Activated effector memory CD4-positive, alpha-beta T cell treated with Interleukin-2 at 50 U/mL for 16 hours (primary cell): ENCODE measurements around the gene CCDC50.

Experiments used
- DNase-seq: peaks from one replicate; pipeline ENCODE4 v3.0.0-alpha.2; 2020

Gene CCDC50

GRCh38 chr3:191382661-191383060, 53.5 kb downstream of the CCDC50 start:
- DNase-seq, result no peak

GRCh38 chr3:191383124-191383523, 53.9 kb downstream of the CCDC50 start:
- no peak for DNase-seq

DNA sequence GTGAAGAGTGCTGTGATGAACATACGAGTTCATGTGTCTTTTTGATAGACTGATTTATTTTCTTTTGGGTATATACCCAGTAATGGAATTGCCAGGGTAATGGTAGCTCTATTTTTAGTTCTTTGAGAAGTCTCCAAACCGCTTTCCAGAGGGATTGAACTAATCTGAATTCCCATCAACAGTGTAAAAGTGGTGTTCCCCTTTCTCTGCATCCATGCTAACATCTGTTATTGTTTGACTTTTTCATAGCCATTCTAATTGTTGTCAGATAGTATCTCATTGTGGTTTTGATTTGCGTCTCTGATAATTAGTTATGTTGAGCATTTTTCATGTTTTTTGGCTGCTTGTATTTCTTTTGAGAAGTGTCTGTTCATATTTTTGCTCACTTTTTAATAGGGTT, 55.9 kb downstream of the CCDC50 start:
- no peak for DNase-seq

- DNase-seq, result no peak
Observed at GRCh38 chr3:191387441-191388077, 58.4 kb downstream of the CCDC50 start.

DNA sequence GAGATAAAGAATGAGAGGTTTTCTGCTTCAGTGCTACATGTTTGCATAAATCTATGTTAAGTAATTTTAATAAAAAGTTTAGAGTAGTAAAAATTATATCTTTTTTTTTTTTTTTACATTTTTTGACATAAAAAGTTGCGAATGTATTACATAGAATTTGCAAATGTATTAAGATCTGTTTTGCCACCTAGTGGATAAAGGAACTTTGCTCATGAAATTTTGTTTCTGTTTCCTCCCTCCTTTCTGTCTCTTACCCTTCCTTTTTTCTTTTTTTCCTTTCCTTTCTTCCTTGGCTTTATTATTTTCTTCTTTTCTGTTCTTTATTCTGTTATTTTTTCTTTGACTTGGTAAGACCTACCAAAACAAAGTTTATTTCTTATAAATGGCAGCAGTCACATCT, 59.6 kb downstream of the CCDC50 start:
- no peak for DNase-seq

DNA sequence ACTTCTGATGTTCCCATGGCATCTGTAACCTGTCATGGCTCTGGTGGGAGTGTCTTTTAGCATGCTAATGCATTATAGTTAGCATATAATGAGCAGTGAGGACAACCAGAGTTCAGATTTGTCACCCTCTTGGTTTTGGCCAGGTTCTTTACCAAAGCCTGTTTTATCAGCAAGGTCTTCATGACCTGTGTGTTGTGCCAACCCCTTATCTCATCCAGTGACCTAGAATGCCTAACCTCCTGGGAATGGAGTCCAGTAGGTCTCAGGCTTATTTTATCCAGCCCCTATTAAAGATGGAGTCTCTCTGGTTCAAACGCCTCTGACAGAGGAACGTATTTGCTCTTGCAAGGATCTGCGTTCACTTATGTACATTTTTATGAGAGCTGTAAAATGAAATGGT, 61.4 kb downstream of the CCDC50 start:
- no peak for DNase-seq

DNA sequence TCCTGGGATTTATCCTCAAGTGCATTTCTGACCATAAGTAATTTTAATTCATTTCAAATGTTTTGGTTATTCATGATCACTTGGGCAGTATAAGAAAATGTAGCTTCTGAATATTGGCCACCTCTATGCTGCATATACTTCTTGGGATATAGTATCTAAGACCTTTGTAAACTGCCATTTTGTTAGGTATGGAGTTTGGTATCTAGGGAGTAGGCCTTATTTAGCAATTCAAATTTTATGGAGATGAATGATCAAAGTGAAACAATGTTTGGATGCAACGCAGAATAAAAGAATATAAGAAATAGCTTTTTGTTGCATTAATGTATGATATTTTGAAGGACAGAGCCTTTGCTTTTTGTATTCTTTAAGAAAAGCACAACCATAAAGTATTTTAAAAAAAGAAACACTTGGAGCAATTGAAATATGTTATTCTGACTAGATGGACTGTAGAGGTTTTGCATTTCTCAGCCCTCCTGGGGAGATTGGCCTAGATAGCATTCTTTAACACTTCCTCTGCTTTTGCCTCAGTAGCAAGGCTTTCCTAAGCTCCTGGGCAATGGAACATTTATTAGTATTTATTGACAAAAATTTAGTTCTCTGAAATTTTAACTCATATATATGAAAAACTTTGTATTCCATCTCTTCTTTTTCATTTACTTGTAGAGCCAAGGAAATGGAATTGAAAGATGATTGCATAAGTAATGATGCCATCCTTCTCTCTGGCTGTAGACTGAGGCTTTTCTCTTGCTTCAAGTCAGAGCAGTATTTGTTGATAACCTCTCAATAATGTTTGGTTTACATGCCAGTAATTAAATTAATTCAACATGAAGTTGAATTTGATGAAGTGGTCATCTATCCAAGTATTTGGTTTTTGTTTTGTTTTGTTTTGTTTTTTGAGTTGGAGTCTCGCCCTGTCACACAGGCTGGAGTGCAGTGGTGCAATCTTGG, 62.9 kb downstream of the CCDC50 start:
- DNase-seq, result no peak

- DNase-seq, result no peak
Observed at GRCh38 chr3:191393146-191393545, 64.0 kb downstream of the CCDC50 start.

DNA sequence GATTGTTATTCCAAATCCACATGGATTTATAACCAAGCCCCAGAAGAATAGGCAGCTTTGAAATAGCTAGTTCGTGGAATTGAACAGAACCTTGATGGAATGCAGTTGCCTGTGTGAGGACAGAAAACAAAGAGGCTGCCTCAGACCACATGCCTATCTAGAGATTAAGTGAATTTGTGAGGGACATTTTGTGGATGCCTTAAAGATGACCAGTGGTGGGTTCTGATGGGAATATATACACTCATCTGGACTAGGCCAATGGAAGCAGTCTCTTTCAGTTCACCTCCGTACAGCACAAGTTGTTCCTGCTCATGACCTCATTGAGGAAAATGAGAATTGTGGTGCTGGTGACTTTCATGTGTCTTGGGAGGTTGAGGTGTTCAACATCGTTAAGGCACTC, 68.6 kb downstream of the CCDC50 start:
- no peak for DNase-seq

DNA sequence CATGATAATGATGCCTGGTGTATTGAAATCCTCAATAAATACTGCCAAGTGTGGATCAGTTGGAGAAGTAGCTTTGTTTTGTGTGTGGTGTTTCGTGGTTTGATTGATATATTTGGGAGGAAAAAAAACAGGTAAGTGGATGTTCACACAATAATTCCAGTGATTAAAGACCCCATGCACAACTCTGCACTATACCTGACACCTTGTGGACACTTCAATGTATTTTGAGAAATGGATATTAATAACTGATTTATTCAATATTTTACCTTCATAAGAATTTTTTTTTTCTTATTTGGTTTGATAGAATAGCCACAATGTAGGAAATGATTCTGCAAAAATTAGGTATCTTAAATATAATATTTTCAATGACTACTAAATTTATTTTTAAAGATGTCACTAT, 69.4 kb downstream of the CCDC50 start:
- DNase-seq, result no peak

- no peak for DNase-seq
Observed at GRCh38 chr3:191399918-191400317, 70.7 kb downstream of the CCDC50 start.

GRCh38 chr3:191401775-191402357, 72.7 kb downstream of the CCDC50 start:
- no peak for DNase-seq

- no peak for DNase-seq
Observed at GRCh38 chr3:191409791-191410359, 80.7 kb downstream of the CCDC50 start.

GRCh38 chr3:191412759-191413158, 83.6 kb downstream of the CCDC50 start:
- DNase-seq, result no peak

DNA sequence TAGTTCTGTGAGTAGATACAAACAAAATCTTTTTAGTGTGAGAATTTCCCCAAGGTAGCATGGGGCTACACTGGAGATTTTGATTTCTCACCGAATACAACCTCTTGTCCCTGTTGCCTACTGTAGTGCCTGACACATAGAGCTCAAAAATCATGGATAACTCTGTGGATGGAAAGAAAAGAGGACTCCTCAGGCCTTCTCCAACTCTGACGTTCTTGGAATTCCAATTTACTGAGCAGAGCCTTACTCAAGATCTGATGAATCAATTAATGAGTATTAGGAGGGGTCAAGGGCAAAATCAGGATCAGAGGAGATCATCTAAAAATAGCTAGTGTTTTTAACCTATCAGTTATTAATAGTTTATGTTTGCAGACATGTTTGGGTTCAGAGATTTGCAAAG, 85.1 kb downstream of the CCDC50 start:
- no peak for DNase-seq

GRCh38 chr3:191414732-191415131, 85.5 kb downstream of the CCDC50 start:
- DNase-seq, result no peak

GRCh38 chr3:191415566-191415965, 86.4 kb downstream of the CCDC50 start:
- DNase-seq, result no peak

DNA sequence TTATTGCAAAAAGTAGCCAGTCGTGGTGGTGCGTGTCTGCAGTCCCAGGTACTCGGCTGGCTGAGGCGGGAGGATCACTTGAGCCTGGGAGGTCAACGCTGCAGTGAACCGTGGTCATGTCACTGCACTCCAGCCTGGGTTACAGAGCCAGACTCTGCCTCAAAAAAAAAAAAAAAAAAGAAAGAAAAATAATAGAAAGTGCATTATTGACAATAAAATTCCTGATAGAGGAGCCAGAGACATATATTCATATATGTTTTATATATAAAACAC, 88.2 kb downstream of the CCDC50 start:
- no peak for DNase-seq

DNA sequence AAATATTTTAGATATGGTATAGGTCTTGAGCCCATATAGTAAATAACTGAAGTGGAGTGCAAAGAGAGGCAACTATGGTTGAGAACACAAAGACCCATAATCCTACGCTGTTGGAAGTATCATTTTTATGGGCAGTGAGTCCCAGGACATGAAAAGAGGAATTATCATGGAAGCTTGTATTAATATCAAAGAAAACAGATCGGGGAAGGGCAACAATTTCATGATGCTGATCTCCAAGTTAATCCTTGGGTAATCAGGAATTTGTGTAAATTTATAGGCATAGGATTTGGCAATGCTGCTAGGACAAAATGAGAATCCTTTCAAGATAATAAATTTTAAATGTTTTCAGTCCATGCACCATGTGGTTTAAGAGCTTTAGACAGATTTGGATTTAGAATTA, 91.6 kb downstream of the CCDC50 start:
- DNase-seq, result no peak

GRCh38 chr3:191424881-191425280, 95.7 kb downstream of the CCDC50 start:
- no peak for DNase-seq

- no peak for DNase-seq
Observed at GRCh38 chr3:191425322-191425734, 96.1 kb downstream of the CCDC50 start.

DNA sequence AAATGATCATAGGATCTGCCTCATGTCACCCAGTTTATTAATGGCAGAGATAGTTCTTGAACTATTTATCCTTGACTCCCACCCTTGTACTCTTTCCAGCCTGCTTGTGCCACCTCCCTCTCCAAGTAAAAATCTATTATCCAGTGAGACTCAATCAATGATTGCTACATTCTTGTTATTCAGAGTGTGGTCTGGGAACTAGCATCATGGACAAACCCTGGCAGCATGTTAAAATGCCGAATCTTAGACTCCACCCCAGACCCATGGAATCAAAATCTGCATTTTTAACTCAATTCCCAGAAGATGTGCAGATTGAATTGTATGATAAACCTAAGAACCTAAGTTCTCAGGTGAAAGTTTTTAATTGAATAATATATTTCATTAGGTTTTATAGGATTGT, 97.1 kb downstream of the CCDC50 start:
- no peak for DNase-seq

DNA sequence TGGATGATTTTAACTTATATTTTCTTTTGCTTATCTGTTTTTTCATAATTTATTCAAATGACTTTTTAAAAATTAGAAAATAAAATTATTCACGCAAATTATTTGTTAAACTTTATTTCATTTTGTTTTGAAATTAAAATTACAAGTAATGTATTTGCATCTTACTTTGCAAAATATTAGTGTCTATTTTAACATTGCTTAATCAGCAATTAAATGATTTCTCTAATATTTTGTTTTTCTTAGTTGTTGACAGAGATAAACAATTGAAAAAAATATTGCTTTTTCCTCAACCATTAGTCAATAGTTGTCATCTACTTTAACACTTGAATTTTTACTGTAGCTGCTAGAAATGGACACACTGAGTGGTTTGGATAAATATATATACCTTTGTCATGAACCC, 99.0 kb downstream of the CCDC50 start:
- no peak for DNase-seq

- no peak for DNase-seq
Observed at GRCh38 chr3:191430103-191430502, 100.9 kb downstream of the CCDC50 start.
